ENCODE measurements around the gene NCKAP5L.

GRCh38 chr12:49794021-49794420 lies 34.2 kb downstream of the NCKAP5L start:
- TF ChIP-seq POLR2AphosphoS5 (IDR thresholded peaks at IDR 0.05) (no peak), POLR2A (IDR thresholded peaks at IDR 0.05) (no peak), CTCF (IDR thresholded peaks at IDR 0.05) (no peak), EP300 (IDR thresholded peaks at IDR 0.05) (no peak)
